Gastrocnemius medialis (tissue), 4 donors: ENCODE measurements around the gene ATP2B1.

Source experiments
- POLR2A ChIP-seq, 2 donors: fragments of 450-650 bp; IDR thresholded peaks; one replicate each; pipeline ENCODE4 v1.6.1; 2017; ENCODE audit warnings: antibody characterized with exemption in 2 of 2, mild to moderate bottlenecking in 2 of 2, moderate library complexity in 2 of 2
- TF ChIP-seq, protein P1 (sequence below), 5 experiments: fragments of 450-650 bp in 3 of 5; fragments of 200-600 bp in 2 of 5; sonication (generic) in 2 of 5; IDR thresholded peaks in 4 of 5; conservative IDR thresholded peaks in 1 of 5; 1 replicate in 4 of 5; 2 replicates in 1 of 5; pipeline ENCODE4 v1.5.1; 2016 to 2019; ENCODE audit warnings: antibody characterized with exemption in 5 of 5, mild to moderate bottlenecking in 3 of 5, moderate library complexity in 3 of 5

DNA sequence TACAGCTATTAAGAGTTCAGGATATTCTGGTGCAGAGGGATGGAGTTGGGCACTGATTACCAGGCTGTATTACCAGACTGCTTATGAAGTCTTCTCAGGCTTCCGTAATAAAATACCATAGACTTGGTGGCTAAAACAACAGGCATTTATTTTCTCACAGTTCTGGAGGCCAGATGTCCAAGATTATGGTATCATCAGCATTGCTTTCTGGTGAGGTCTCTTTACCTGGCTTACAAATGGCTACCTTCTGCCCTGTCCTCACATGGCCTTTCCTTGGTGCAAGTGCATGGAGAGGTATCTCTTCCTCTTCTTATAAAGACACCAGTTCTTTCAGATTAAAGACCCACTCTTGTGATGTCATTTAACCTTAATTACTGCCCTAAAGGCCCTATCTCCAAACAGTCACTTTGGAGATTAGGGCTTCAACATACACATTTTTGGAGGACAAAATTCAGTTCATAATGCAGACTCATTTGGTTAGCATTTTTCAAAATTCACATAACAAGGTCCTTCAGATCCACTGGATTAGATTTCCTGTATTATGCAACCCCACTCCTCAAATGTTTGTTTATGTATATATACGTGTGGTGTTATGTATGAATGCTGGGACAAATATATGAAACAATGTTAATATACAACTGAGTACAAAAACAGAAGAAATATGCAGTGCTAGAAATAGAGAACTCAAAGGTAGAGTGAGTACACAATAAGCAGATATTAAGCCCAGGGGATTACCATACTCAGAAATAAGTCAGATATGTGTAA is 9.3 kb upstream of the ATP2B1 start:
- TF ChIP-seq, protein P1, sequence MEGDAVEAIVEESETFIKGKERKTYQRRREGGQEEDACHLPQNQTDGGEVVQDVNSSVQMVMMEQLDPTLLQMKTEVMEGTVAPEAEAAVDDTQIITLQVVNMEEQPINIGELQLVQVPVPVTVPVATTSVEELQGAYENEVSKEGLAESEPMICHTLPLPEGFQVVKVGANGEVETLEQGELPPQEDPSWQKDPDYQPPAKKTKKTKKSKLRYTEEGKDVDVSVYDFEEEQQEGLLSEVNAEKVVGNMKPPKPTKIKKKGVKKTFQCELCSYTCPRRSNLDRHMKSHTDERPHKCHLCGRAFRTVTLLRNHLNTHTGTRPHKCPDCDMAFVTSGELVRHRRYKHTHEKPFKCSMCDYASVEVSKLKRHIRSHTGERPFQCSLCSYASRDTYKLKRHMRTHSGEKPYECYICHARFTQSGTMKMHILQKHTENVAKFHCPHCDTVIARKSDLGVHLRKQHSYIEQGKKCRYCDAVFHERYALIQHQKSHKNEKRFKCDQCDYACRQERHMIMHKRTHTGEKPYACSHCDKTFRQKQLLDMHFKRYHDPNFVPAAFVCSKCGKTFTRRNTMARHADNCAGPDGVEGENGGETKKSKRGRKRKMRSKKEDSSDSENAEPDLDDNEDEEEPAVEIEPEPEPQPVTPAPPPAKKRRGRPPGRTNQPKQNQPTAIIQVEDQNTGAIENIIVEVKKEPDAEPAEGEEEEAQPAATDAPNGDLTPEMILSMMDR (IDR thresholded peaks at IDR 0.05 in 4 of 5, conservative IDR thresholded peaks at IDR 0.05 in 1 of 5): no peak
- TF ChIP-seq POLR2A (IDR thresholded peaks at IDR 0.05): no peak
